Measurements from ENCODE around the gene RHBDL3. TPM values are rescaled to one million over a fixed set of nuclear protein-coding genes. Genes with fewer than 3 reads are reported as not detected.

RHBDL3 gene
- total RNA-seq, 2 donors from 2014 or later: 0.21 TPM; not detected in 1

DNA sequence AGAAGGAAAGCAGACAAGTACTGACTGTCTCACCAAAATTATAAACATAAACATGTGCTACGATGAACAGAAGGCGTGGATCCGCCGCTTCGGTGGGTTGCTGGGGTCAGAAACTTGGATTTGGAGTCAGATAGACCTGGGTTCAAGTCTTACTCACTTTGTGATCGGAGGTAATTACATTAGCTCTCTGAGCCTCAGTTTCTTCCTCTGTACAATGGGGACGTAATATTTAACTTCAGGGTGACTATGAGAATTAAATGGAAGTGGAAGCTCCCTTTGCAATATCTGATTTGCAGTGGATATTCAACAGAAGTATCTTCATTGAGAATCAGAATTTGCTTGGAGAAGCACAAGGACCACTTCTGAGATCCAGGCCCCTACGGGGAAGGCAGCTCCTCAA lies 6.2 kb downstream of the RHBDL3 start:
- H3K4me1 Mint-ChIP-seq (ENCODE audit: low read depth): peaks cover 7% of the 10 kb centered on the region
- H3K27ac Mint-ChIP-seq: no peak overlapping the region
- H3K9me3 Mint-ChIP-seq: no peaks in the 10 kb centered on the region
- ATAC-seq (replicated peaks in 1 of 2): no peak
- no peaks in the 10 kb centered on the region for H3K36me3 Mint-ChIP-seq (ENCODE audit: insufficient read depth in 2 of 2)
- H3K4me3 Mint-ChIP-seq: no peak overlapping the region
- peaks cover 70% of the 10 kb centered on the region for H3K27me3 Mint-ChIP-seq (ENCODE audit: low read depth)
- DNase-seq: no peak

GRCh38 chr17:32274101-32274500 lies 8.5 kb downstream of the RHBDL3 start:
- Mint-ChIP-seq H3K27ac (no peak overlapping the region), H3K4me1 (ENCODE audit: low read depth) (no peaks in the 10 kb centered on the region)

DNA sequence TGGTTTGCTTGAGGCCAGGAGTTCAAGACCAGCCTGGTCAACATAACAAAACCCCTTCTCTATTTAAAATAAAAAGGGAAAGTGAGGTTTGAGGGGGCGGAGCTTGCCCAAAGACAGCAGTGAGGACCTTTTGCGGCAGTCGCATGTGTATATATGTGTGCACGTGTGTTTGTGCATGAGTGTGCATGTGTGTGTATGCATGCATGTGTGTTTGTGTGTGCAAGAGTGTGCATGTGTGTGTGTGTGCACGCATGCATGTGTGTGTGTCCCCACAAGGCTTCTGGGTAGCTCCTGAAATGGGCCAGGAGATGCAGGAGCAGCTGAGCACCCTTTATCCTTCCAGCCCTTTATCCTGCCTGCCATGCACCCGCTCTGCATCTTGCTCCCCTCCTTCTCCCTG lies 9.0 kb downstream of the RHBDL3 start:
- Mint-ChIP-seq H3K4me1 (ENCODE audit: low read depth) (no peaks in the 10 kb centered on the region), H3K4me3 (no peak overlapping the region), H3K27ac (no peak overlapping the region), H3K27me3 (ENCODE audit: low read depth) (peaks cover 42% of the 10 kb centered on the region), H3K36me3 (ENCODE audit: insufficient read depth in 2 of 2) (no peaks in the 10 kb centered on the region), H3K9me3 (no peaks in the 10 kb centered on the region)
- DNase-seq: no peak
- no peak for ATAC-seq (replicated peaks in 1 of 2)

More at GRCh38 chr17:32274101-32274500, 8.5 kb downstream of the RHBDL3 start:
- Mint-ChIP-seq H3K4me3 (no peak overlapping the region), H3K36me3 (ENCODE audit: insufficient read depth in 2 of 2) (no peaks in the 10 kb centered on the region), H3K9me3 (no peaks in the 10 kb centered on the region), H3K27me3 (ENCODE audit: low read depth) (peaks cover 48% of the 10 kb centered on the region)
- DNase-seq: no peak
- no peak for ATAC-seq (replicated peaks in 1 of 2)

GRCh38 chr17:32275060-32276042 lies 9.7 kb downstream of the RHBDL3 start:
- Mint-ChIP-seq H3K27me3 (ENCODE audit: low read depth) (peaks cover 35% of the 10 kb centered on the region), H3K36me3 (ENCODE audit: insufficient read depth in 2 of 2) (no peaks in the 10 kb centered on the region), H3K27ac (no peak overlapping the region), H3K9me3 (no peaks in the 10 kb centered on the region), H3K4me1 (ENCODE audit: low read depth) (no peaks in the 10 kb centered on the region), H3K4me3 (no peak overlapping the region)
- ATAC-seq (replicated peaks in 1 of 2) (no peak), DNase-seq (no peak)

DNA sequence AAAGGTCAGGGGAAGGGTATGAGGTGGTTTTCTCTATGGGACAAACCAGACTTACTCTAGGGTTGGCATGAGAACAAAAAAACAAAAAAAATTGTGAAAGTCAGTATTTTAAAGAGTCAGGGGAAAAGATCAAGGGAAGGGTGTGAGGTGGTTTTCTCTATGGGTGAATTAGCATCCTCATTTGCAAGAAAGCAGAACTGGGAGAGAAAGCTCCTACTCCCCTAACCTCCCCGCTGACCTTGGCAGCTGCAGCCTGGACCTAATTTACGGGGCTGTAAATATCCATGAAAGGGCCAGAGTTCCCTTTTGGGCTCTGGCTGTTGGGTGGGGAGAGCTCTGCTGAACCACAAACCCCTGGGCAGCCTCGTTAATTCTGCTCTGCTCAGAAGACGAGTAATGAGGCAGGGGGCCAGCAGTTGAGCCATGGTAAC lies 10.6 kb downstream of the RHBDL3 start:
- Mint-ChIP-seq H3K4me1 (ENCODE audit: low read depth) (no peaks in the 10 kb centered on the region), H3K27ac (no peak overlapping the region), H3K9me3 (no peaks in the 10 kb centered on the region), H3K27me3 (ENCODE audit: low read depth) (peaks cover 27% of the 10 kb centered on the region), H3K4me3 (no peak overlapping the region), H3K36me3 (ENCODE audit: insufficient read depth in 2 of 2) (no peaks in the 10 kb centered on the region)
- DNase-seq (no peak), ATAC-seq (replicated peaks in 1 of 2) (no peak)

DNA sequence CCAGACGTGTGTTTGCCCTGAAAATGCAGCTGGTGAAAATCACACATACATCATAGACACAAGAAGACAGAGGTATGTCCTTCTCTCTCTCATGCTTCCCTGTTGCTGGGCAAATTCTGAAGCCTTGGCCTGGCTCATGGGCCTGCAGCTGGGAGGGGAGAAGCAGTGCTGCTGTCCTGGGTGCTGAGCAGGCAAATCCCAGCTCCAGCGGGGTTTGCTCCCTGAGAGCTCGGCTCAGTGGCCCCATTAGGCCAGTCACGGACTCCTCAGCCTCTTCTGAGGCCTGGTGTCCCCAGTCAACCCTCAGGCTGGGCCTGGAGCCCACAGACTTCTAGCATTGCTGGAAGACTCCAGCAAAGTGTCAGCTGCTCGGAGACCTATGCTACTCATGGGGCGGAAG lies 11.7 kb downstream of the RHBDL3 start:
- no peak for ATAC-seq (replicated peaks in 1 of 2)
- no peak for DNase-seq
- no peaks in the 10 kb centered on the region for H3K4me1 Mint-ChIP-seq (ENCODE audit: low read depth)
- peaks cover 16% of the 10 kb centered on the region for H3K27me3 Mint-ChIP-seq (ENCODE audit: low read depth)
- no peak overlapping the region for H3K4me3 Mint-ChIP-seq
- H3K9me3 Mint-ChIP-seq: no peaks in the 10 kb centered on the region
- no peak overlapping the region for H3K27ac Mint-ChIP-seq
- H3K36me3 Mint-ChIP-seq (ENCODE audit: insufficient read depth in 2 of 2): no peaks in the 10 kb centered on the region

DNA sequence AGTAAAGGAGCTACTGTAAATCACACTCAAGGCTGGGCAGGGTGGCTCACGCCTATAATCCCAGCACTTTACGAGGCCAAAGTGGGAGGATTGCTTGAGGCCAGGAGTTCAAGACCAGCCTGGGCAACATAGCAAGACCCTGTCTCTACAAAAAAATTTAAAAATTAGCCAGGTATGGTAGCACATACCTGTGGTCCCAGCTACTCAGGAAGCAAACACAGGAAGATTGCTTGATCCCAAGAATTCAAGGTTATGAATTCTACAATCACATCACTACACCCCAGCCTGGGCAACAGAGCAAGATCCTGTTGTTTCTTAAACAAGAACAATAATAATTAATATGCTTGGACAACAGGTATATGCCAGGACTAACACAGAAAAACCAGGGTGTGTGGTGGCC lies 13.2 kb downstream of the RHBDL3 start:
- no peaks in the 10 kb centered on the region for H3K36me3 Mint-ChIP-seq (ENCODE audit: insufficient read depth in 2 of 2)
- H3K9me3 Mint-ChIP-seq: no peaks in the 10 kb centered on the region
- no peak overlapping the region for H3K4me3 Mint-ChIP-seq
- H3K27me3 Mint-ChIP-seq (ENCODE audit: low read depth): peaks cover 11% of the 10 kb centered on the region
- ATAC-seq (replicated peaks in 1 of 2) (no peak), DNase-seq (no peak)
- peaks cover 4% of the 10 kb centered on the region for H3K4me1 Mint-ChIP-seq (ENCODE audit: low read depth)
- H3K27ac Mint-ChIP-seq: no peak overlapping the region

- no peak overlapping the region for H3K27ac Mint-ChIP-seq
- no peak overlapping the region for H3K4me3 Mint-ChIP-seq
- no peaks in the 10 kb centered on the region for H3K9me3 Mint-ChIP-seq
- ATAC-seq (replicated peaks in 1 of 2): no peak
- DNase-seq: no peak
- no peaks in the 10 kb centered on the region for H3K36me3 Mint-ChIP-seq (ENCODE audit: insufficient read depth in 2 of 2)
- peaks cover 12% of the 10 kb centered on the region for H3K27me3 Mint-ChIP-seq (ENCODE audit: low read depth)
- H3K4me1 Mint-ChIP-seq (ENCODE audit: low read depth): peaks cover 8% of the 10 kb centered on the region
Observed at GRCh38 chr17:32279891-32280716, 14.5 kb downstream of the RHBDL3 start.

DNA sequence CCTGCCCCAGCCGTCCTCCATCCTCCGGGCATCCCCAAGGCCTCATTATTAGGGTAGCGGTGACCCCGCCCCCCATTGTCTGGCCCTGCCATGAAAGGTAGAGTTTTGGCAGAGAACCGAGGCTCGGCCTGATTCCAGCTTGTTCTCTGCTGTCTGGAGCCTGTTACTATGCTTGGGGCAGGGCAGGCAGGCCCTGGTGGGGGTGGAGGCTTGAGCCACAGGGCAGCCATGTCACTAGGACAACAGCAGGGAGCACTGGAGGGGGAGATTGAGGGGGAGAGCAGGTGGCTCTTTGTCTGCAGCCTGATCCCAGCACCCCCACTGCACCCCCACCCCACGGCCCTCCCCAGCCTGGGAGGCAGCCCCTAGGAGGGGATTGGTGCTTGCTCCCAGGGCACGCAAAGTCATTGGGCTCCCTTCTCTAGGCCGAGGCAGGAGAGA lies 15.4 kb downstream of the RHBDL3 start:
- no peak overlapping the region for H3K27ac Mint-ChIP-seq
- no peaks in the 10 kb centered on the region for H3K36me3 Mint-ChIP-seq (ENCODE audit: insufficient read depth in 2 of 2)
- H3K4me3 Mint-ChIP-seq: no peak overlapping the region
- ATAC-seq (replicated peaks in 1 of 2) (no peak), DNase-seq (no peak)
- H3K9me3 Mint-ChIP-seq: no peaks in the 10 kb centered on the region
- peaks cover 12% of the 10 kb centered on the region for H3K27me3 Mint-ChIP-seq (ENCODE audit: low read depth)
- peaks cover 8% of the 10 kb centered on the region for H3K4me1 Mint-ChIP-seq (ENCODE audit: low read depth)

GRCh38 chr17:32283745-32284201 lies 18.1 kb downstream of the RHBDL3 start:
- no peaks in the 10 kb centered on the region for H3K9me3 Mint-ChIP-seq
- DNase-seq (no peak), ATAC-seq (replicated peaks in 1 of 2) (no peak)
- no peak overlapping the region for H3K27ac Mint-ChIP-seq
- peaks cover 20% of the 10 kb centered on the region for H3K27me3 Mint-ChIP-seq (ENCODE audit: low read depth)
- H3K4me1 Mint-ChIP-seq (ENCODE audit: low read depth): peaks cover 8% of the 10 kb centered on the region
- H3K36me3 Mint-ChIP-seq (ENCODE audit: insufficient read depth in 2 of 2): no peaks in the 10 kb centered on the region
- H3K4me3 Mint-ChIP-seq: no peak overlapping the region

DNA sequence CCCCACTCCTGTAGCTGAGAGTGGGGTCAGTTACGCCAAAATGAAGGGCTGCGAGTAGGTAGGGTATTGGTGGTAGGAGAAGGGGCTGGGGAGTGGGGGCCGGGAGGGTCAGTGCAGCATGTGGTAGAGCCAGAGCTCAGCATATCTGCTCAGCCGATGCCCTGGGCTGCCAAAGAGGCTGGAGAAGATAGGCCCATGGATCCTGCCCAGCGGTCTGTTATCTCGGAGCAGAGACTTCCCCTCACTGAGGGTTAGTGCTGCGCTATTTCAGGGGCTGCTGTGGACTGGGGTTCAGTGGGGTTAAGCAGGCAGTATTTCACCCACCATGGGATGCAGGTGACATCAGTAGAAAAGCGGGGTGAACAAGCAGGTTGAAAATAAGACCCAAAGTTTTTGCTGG lies 19.7 kb downstream of the RHBDL3 start:
- ATAC-seq (replicated peaks in 1 of 2): no peak
- H3K4me1 Mint-ChIP-seq (ENCODE audit: low read depth): peaks cover 8% of the 10 kb centered on the region
- no peak overlapping the region for H3K4me3 Mint-ChIP-seq
- H3K27ac Mint-ChIP-seq: no peak overlapping the region
- no peak for DNase-seq
- peaks cover 34% of the 10 kb centered on the region for H3K27me3 Mint-ChIP-seq (ENCODE audit: low read depth)
- H3K36me3 Mint-ChIP-seq (ENCODE audit: insufficient read depth in 2 of 2): no peaks in the 10 kb centered on the region
- H3K9me3 Mint-ChIP-seq: no peaks in the 10 kb centered on the region

- H3K4me1 Mint-ChIP-seq (ENCODE audit: low read depth): peaks cover 8% of the 10 kb centered on the region
- no peaks in the 10 kb centered on the region for H3K9me3 Mint-ChIP-seq
- no peaks in the 10 kb centered on the region for H3K36me3 Mint-ChIP-seq (ENCODE audit: insufficient read depth in 2 of 2)
- H3K27ac Mint-ChIP-seq: no peak overlapping the region
- no peak overlapping the region for H3K4me3 Mint-ChIP-seq
- H3K27me3 Mint-ChIP-seq (ENCODE audit: low read depth): peaks cover 39% of the 10 kb centered on the region
- DNase-seq (no peak), ATAC-seq (replicated peaks in 1 of 2) (no peak)
Observed at GRCh38 chr17:32285746-32286517, 20.3 kb downstream of the RHBDL3 start.

All from activated T-cell treated with anti-CD3 and anti-CD28 coated beads, Interleukin-2, amount 50 U/mL, for 72 hours (primary cell).